SU-DHL-6 (cell line): Measurements from ENCODE around the gene ANKRD55.
"Not testable (repeated sequence)": the region's sequence is repeated elsewhere in the genome, so short reads cannot be mapped to it uniquely, and the experiment has no call there.

ENCODE experiments used
- H2AFZ ChIP-seq: fragments of 200-600 bp; sonication (generic); 2 replicates; pipeline ENCODE4 v1.6.1; 2014; ENCODE audit warnings: low read depth, mild to moderate bottlenecking, moderate library complexity, mixed read lengths, antibody characterized with exemption, low read length; ENCODE audit not compliant: severe bottlenecking
- H3F3A ChIP-seq: fragments of 200-600 bp; shearing (Covaris generic); 2 replicates; pipeline ENCODE4 v1.6.0; 2016; ENCODE audit warnings: antibody characterized with exemption, mild to moderate bottlenecking; ENCODE audit not compliant: insufficient read depth
- H3K27ac ChIP-seq: fragments of 200-600 bp; sonication (generic); 2 replicates; pipeline ENCODE4 v1.5.1; 2016; ENCODE audit warnings: low read depth, mild to moderate bottlenecking, low read length, moderate library complexity, mixed read lengths
- H3K27me3 ChIP-seq: fragments of 200-600 bp; sonication (generic), shearing (Covaris generic); 2 replicates; pipeline ENCODE4 v1.6.0; 2014; ENCODE audit warnings: mild to moderate bottlenecking, low read length
- H3K36me3 ChIP-seq: fragments of 200-600 bp; sonication (generic); 2 replicates; pipeline ENCODE4 v1.6.1; 2014; ENCODE audit warnings: mild to moderate bottlenecking, low read length, mixed read lengths
- H3K4me2 ChIP-seq: fragments of 300-600, 200-600 bp; shearing (Covaris generic), sonication (generic); 2 replicates; pipeline ENCODE4 v1.6.0; 2014; ENCODE audit warnings: low read length, low read depth, mild to moderate bottlenecking; ENCODE audit not compliant: poor library complexity, severe bottlenecking
- H3K4me3 ChIP-seq: fragments of 200-600 bp; sonication (generic); 2 replicates; pipeline ENCODE4 v1.5.1; 2014; ENCODE audit warnings: antibody characterized with exemption, low read length, mild to moderate bottlenecking, mixed read lengths; ENCODE audit not compliant: insufficient read depth, poor library complexity, severe bottlenecking
- H3K79me2 ChIP-seq: fragments of 200-600 bp; sonication (generic); 2 replicates; pipeline ENCODE4 v1.6.1; 2014; ENCODE audit warnings: mild to moderate bottlenecking, low read length, moderate library complexity; ENCODE audit not compliant: insufficient read depth
- H3K9ac ChIP-seq: fragments of 200-600 bp; sonication (generic); 2 replicates; pipeline ENCODE4 v1.7.0; 2014; ENCODE audit warnings: mild to moderate bottlenecking, low read length
- H3K9me2 ChIP-seq: fragments of 200-600 bp; sonication (generic); replicated peaks from 2 replicates; pipeline ENCODE4 v1.6.1; 2014; ENCODE audit warnings: low read length; ENCODE audit not compliant: insufficient read depth
- H3K9me3 ChIP-seq: fragments of 200-600 bp; sonication (generic); 2 replicates; pipeline ENCODE4 v1.6.1; 2014; ENCODE audit warnings: low read length, mixed read lengths; ENCODE audit not compliant: insufficient read depth
- H4K20me1 ChIP-seq: fragments of 200-600 bp; sonication (generic); 2 replicates; pipeline ENCODE4 v1.6.1; 2014; ENCODE audit warnings: low read depth, mild to moderate bottlenecking, antibody characterized with exemption, low read length, moderate library complexity, mixed read lengths
- CTCF ChIP-seq: fragments of 200-600 bp; sonication (generic); IDR thresholded peaks from one replicate; pipeline ENCODE4 v1.5.1; 2017; ENCODE audit warnings: antibody characterized with exemption, mild to moderate bottlenecking, low read length, moderate library complexity; ENCODE audit not compliant: insufficient read depth, poor library complexity, severe bottlenecking
- EZH2phosphoT487 ChIP-seq: fragments of 200-600 bp; sonication (generic), shearing (Covaris generic); conservative IDR thresholded peaks from 2 replicates; pipeline ENCODE4 v1.6.1; 2018; ENCODE audit warnings: mild to moderate bottlenecking, antibody characterized with exemption, low read length, moderate library complexity, mixed read lengths

ANKRD55 gene

DNA sequence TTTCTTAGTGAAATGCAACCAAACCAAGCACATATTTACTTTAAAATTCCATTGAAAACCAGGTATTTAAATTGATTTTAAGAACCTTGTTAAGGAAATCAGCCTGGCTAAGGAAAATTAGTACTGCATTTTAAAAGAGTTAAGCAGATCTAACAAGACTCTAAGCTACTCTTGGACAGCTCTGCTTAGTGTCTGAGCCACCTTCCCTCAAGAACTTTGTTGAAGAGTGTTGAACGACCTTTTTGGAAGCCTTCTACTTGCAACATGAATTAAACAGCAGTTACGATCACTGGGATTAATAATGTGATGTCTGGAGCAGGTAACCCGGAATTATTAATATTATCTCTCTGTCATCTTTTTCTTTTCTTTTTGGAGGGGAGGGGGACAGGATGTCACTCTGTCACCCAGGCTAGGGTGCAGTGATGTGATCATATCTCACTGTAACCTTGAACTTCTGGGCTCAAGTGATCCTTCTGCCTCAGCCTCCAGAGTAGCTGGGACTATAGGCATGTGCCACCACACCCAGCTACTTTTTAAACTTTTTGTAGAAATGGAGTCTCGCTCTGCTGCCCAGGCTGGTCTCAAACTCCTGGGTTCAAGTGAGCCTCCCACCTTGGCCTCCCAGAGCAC lies 74.7 kb downstream of the ANKRD55 start:
- H3K4me2 ChIP-seq = no peak overlapping the region
- H3F3A ChIP-seq = no peaks in the 10 kb centered on the region
- H3K79me2 ChIP-seq = no peaks in the 10 kb centered on the region
- H3K36me3 ChIP-seq = no peaks in the 10 kb centered on the region
- no peak overlapping the region for H3K4me3 ChIP-seq
- no peak overlapping the region for H3K27ac ChIP-seq
- TF ChIP-seq CTCF = no peak
- no peak for TF ChIP-seq EZH2phosphoT487
- H3K9ac ChIP-seq = no peak overlapping the region
- H4K20me1 ChIP-seq = no peaks in the 10 kb centered on the region
- H3K9me2 ChIP-seq = no peaks in the 10 kb centered on the region
- H3K27me3 ChIP-seq = no peaks in the 10 kb centered on the region
- H2AFZ ChIP-seq = no peak overlapping the region
- H3K9me3 ChIP-seq = no peaks in the 10 kb centered on the region

GRCh38 chr5:56157191-56157621 lies 75.9 kb downstream of the ANKRD55 start:
- not testable (repeated sequence) for H3K9me3 ChIP-seq, H3K4me3 ChIP-seq, H3K27me3 ChIP-seq, H3K36me3 ChIP-seq, H2AFZ ChIP-seq, H3F3A ChIP-seq, H3K27ac ChIP-seq, H4K20me1 ChIP-seq, H3K9ac ChIP-seq, H3K79me2 ChIP-seq, H3K4me2 ChIP-seq, H3K9me2 ChIP-seq

- H3K9ac ChIP-seq, H3F3A ChIP-seq, H3K79me2 ChIP-seq, H3K36me3 ChIP-seq, H2AFZ ChIP-seq, H3K4me3 ChIP-seq, H3K27ac ChIP-seq, H3K9me2 ChIP-seq, H4K20me1 ChIP-seq, H3K9me3 ChIP-seq, H3K27me3 ChIP-seq, H3K4me2 ChIP-seq: not testable (repeated sequence)
Observed at GRCh38 chr5:56156585-56157190, 76.4 kb downstream of the ANKRD55 start.

DNA sequence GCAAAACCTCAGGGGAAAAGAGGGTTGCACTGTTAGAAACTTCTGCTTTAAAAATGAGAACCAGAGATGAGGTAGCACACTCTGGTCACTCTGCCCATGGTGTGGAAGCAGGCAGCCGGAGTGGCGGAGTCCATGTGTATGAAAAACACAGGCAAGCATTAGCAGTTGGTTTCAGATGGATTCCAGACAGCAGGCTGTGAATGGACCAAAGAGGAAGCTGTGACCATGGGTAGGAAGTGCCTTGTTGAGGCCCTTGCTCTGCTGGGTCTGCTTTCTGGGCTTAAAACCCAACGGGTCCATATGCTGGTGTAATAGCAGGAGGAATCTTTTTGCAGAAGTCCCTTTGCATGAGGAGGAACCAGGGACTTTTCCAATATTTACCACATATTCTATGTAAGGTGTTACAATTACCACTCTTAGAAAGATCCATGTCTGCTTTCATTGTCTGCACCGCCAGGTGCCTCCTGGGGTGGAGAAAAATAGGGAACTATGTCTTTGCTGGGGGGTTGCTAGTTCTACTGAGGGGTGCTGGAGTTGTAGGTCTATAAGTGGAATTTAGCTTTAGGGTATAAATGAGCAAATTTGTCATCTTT lies 77.0 kb downstream of the ANKRD55 start:
- H3K36me3 ChIP-seq = no peaks in the 10 kb centered on the region
- H3K9me3 ChIP-seq = no peaks in the 10 kb centered on the region
- no peak overlapping the region for H2AFZ ChIP-seq
- H3F3A ChIP-seq = no peaks in the 10 kb centered on the region
- no peaks in the 10 kb centered on the region for H3K79me2 ChIP-seq
- H3K27me3 ChIP-seq = no peaks in the 10 kb centered on the region
- H3K9ac ChIP-seq = no peak overlapping the region
- no peak for TF ChIP-seq EZH2phosphoT487
- no peak for TF ChIP-seq CTCF
- no peak overlapping the region for H3K27ac ChIP-seq
- no peak overlapping the region for H3K4me3 ChIP-seq
- H3K9me2 ChIP-seq = no peaks in the 10 kb centered on the region
- no peak overlapping the region for H3K4me2 ChIP-seq
- no peaks in the 10 kb centered on the region for H4K20me1 ChIP-seq
